PC-9 (cell line): Measurements from ENCODE around the gene CMIP. TPM values are rescaled to one million over a fixed set of nuclear protein-coding genes. Genes with fewer than 3 reads are reported as not detected.

ENCODE experiments used
- BruUV-seq: library from RNA; stranded (reverse); fragments of 400-500 nt; replicated peaks from 2 replicates; lab custom pipeline; 2021; lab: Mats Ljungman, UMichigan
- CTCF ChIA-PET: fragments of 300-600 bp; sonication (Branson Sonifier 250); formaldehyde crosslinking; loops from one replicate; lab custom pipeline; 2022; ENCODE audit warnings: antibody characterized with exemption; lab: Charles Lee
- POLR2A ChIA-PET: fragments of 300-600 bp; sonication (Branson Sonifier 250); formaldehyde crosslinking; loops from one replicate; lab custom pipeline; 2022; ENCODE audit warnings: antibody characterized with exemption; ENCODE audit not compliant: unreplicated experiment; lab: Charles Lee
- DNase-seq, 2 experiments: peaks; one replicate each; pipeline versions ENCODE4 v3.0.0 to v3.0.0-alpha.2; 2015 to 2022; ENCODE audit warnings: mixed read lengths in 1 of 2
- H2AFZ ChIP-seq: fragments of 200-600 bp; sonication (generic); 2 replicates; pipeline ENCODE4 v1.8.1; 2017; ENCODE audit warnings: antibody characterized with exemption
- H3F3A ChIP-seq: fragments of 200-600 bp; sonication (generic); 2 replicates; pipeline ENCODE4 v1.8.1; 2017; ENCODE audit warnings: antibody characterized with exemption, mild to moderate bottlenecking, low read depth; ENCODE audit not compliant: insufficient read depth
- H3K27ac ChIP-seq: fragments of 200-600 bp; sonication (generic); 2 replicates; pipeline ENCODE4 v1.6.1; 2016; ENCODE audit warnings: mixed run types
- H3K27me3 ChIP-seq: fragments of 200-600 bp; sonication (generic); 2 replicates; pipeline ENCODE4 v1.6.1; 2016; ENCODE audit warnings: low read depth, mixed run types; ENCODE audit not compliant: insufficient read depth
- H3K36me3 ChIP-seq: fragments of 200-600 bp; sonication (generic); 2 replicates; pipeline ENCODE4 v1.6.1; 2016; ENCODE audit warnings: low read depth, mixed run types
- H3K4me1 ChIP-seq: fragments of 200-600 bp; sonication (generic); replicated peaks from 2 replicates; pipeline ENCODE4 v1.6.1; 2016; ENCODE audit warnings: mixed run types; ENCODE audit not compliant: insufficient read depth
- H3K4me2 ChIP-seq: fragments of 200-600 bp; sonication (generic); 2 replicates; pipeline ENCODE4 v1.6.1; 2017; ENCODE audit warnings: mixed run types
- H3K4me3 ChIP-seq: fragments of 200-600 bp; sonication (generic); 2 replicates; pipeline ENCODE4 v1.6.1; 2016; ENCODE audit warnings: mixed run types
- H3K79me2 ChIP-seq: fragments of 200-600 bp; sonication (generic); 2 replicates; pipeline ENCODE4 v1.6.1; 2017; ENCODE audit warnings: low read depth, mixed run types
- H3K9me2 ChIP-seq: fragments of 200-600 bp; sonication (generic); 2 replicates; pipeline ENCODE4 v1.8.1; 2017; ENCODE audit warnings: mild to moderate bottlenecking; ENCODE audit not compliant: insufficient read depth
- H3K9me3 ChIP-seq: fragments of 200-600 bp; sonication (generic); 2 replicates; pipeline ENCODE4 v1.8.1; 2016; ENCODE audit warnings: low read depth; ENCODE audit not compliant: insufficient read depth
- H4K20me1 ChIP-seq: fragments of 200-600 bp; sonication (generic); 2 replicates; pipeline ENCODE4 v1.8.1; 2017; ENCODE audit not compliant: insufficient read depth
- CTCF ChIP-seq: fragments of 200-600 bp; sonication (generic); conservative IDR thresholded peaks from 2 replicates; pipeline ENCODE4 v1.6.1; 2017; ENCODE audit warnings: mixed run types, antibody characterized with exemption, mild to moderate bottlenecking, moderate library complexity
- EZH2 ChIP-seq: fragments of 200-600 bp; sonication (generic); IDR thresholded peaks from 2 replicates; pipeline ENCODE4 v1.8.0; 2017; ENCODE audit warnings: antibody characterized with exemption, low read depth
- intact Hi-C: fragments of 100-400 bp; cut with micrococcal nuclease; formaldehyde crosslinking; loops from one replicate; pipeline ENCODE4 v1.10.0; 2022; ENCODE audit not compliant: unreplicated experiment
- total RNA-seq: library from RNA; stranded (reverse); gene quantifications from 2 replicates; pipeline ENCODE4 v1.2.3, GENCODE V29; 2021

The CMIP gene
- total RNA-seq, 1 experiment from 2014 or later = 96.6 TPM

GRCh38 chr16:81734632-81735434 is 290.2 kb downstream of the CMIP start:
- ChIA-PET CTCF (no interaction called here), POLR2A (no interaction called here)
- no peak overlapping the region for H3K4me3 ChIP-seq
- peaks cover 3% of the 10 kb centered on the region; the same call in 1 of the 2 replicates for H3F3A ChIP-seq
- TF ChIP-seq CTCF (no peak), EZH2 (no peak)
- H3K4me2 ChIP-seq = no peak overlapping the region
- no peak overlapping the region for H3K27ac ChIP-seq
- DNase-seq = no peak
- no peaks in the 10 kb centered on the region for H4K20me1 ChIP-seq
- no peaks in the 10 kb centered on the region for H3K79me2 ChIP-seq
- no peaks in the 10 kb centered on the region for H3K27me3 ChIP-seq
- no peaks in the 10 kb centered on the region for H3K9me2 ChIP-seq
- intact Hi-C loops = loop anchor here (5.0 to 10.0 kb wide), 5 partner anchors 137 to 813 kb away; partner anchors contain the start of gene ATMIN
- H3K9me3 ChIP-seq = no peaks in the 10 kb centered on the region
- H3K36me3 ChIP-seq = no peaks in the 10 kb centered on the region
- H2AFZ ChIP-seq = no peak overlapping the region
- H3K4me1 ChIP-seq = no peaks in the 10 kb centered on the region; the same call in 1 of the 2 replicates
- BruUV-seq = no TSS peak

GRCh38 chr16:81737885-81738536 is 293.4 kb downstream of the CMIP start:
- Histone ChIP-seq H3K9me2 (no peaks in the 10 kb centered on the region), H3K9me3 (no peaks in the 10 kb centered on the region), H3K79me2 (no peaks in the 10 kb centered on the region), H2AFZ (no peak overlapping the region), H3K27ac (no peak overlapping the region), H3K4me1 (no peaks in the 10 kb centered on the region; the same call in 1 of the 2 replicates), H3F3A (peaks cover 3% of the 10 kb centered on the region; the same call in 1 of the 2 replicates), H3K4me2 (peak overlapping the region; percentile 63), H3K36me3 (no peaks in the 10 kb centered on the region), H3K4me3 (no peak overlapping the region), H3K27me3 (no peaks in the 10 kb centered on the region), H4K20me1 (no peaks in the 10 kb centered on the region)
- TF ChIP-seq EZH2 = no peak
- TF ChIP-seq CTCF = peak; percentile 91
- CTCF ChIA-PET = interaction anchor here (0.7 kb wide), 2 partner anchors 146 to 744 kb away, joined by 3 to 4 read pairs; no protein-coding TSS in a partner anchor
- intact Hi-C loops = loop anchor here (1.0 to 10.0 kb wide), 6 partner anchors 134 to 816 kb away; partner anchors contain the start of gene ATMIN
- peak; percentile 86 to 91 for DNase-seq
- POLR2A ChIA-PET = no interaction called here
- no TSS peak for BruUV-seq

- Histone ChIP-seq H3K4me2 (no peak overlapping the region), H2AFZ (no peak overlapping the region), H3K79me2 (no peaks in the 10 kb centered on the region), H3K36me3 (no peaks in the 10 kb centered on the region), H3K9me2 (no peaks in the 10 kb centered on the region), H3K4me3 (no peak overlapping the region), H4K20me1 (no peaks in the 10 kb centered on the region), H3F3A (peaks cover 3% of the 10 kb centered on the region; the same call in 1 of the 2 replicates), H3K27ac (no peak overlapping the region), H3K4me1 (no peaks in the 10 kb centered on the region; the same call in 1 of the 2 replicates), H3K9me3 (no peaks in the 10 kb centered on the region), H3K27me3 (no peaks in the 10 kb centered on the region)
- no peak for TF ChIP-seq EZH2
- TF ChIP-seq CTCF = no peak
- intact Hi-C loops = loop anchor here (1.0 to 10.0 kb wide), 6 partner anchors 133 to 817 kb away; partner anchors contain the start of gene ATMIN
- DNase-seq = no peak
- CTCF ChIA-PET = interaction anchor here (0.5 kb wide), 1 partner anchor 524 kb away, joined by 5 read pairs; no protein-coding TSS in a partner anchor
- POLR2A ChIA-PET = no interaction called here
- BruUV-seq = no TSS peak
Observed at GRCh38 chr16:81738783-81739496, 294.3 kb downstream of the CMIP start.
